Activated CD8-positive, alpha-beta memory T cell treated with anti-CD3 and anti-CD28 coated beads for 36 hours (primary cell): ENCODE data around the gene ZNF26. TPM values are rescaled to one million over a fixed set of nuclear protein-coding genes. Genes with fewer than 3 reads are reported as not detected.
"Not testable (repeated sequence)": the region's sequence is repeated elsewhere in the genome, so short reads cannot be mapped to it uniquely, and the experiment has no call there.

Experiments
- CTCF ChIA-PET: fragments of 350-600 bp; sonication (Branson Sonifier 250); formaldehyde crosslinking; loops from one replicate; lab custom pipeline; 2021; ENCODE audit warnings: antibody characterized with exemption; lab: Charles Lee
- POLR2A ChIA-PET: fragments of 350-600 bp; sonication (Branson Sonifier 250); formaldehyde crosslinking; loops from one replicate; lab custom pipeline; 2021; ENCODE audit warnings: antibody characterized with exemption; lab: Charles Lee
- total RNA-seq, 2 experiments: library from RNA; stranded (reverse); gene quantifications; one replicate each; pipeline ENCODE4 v1.2.3, GENCODE V29; 2021

Gene ZNF26, protein sequence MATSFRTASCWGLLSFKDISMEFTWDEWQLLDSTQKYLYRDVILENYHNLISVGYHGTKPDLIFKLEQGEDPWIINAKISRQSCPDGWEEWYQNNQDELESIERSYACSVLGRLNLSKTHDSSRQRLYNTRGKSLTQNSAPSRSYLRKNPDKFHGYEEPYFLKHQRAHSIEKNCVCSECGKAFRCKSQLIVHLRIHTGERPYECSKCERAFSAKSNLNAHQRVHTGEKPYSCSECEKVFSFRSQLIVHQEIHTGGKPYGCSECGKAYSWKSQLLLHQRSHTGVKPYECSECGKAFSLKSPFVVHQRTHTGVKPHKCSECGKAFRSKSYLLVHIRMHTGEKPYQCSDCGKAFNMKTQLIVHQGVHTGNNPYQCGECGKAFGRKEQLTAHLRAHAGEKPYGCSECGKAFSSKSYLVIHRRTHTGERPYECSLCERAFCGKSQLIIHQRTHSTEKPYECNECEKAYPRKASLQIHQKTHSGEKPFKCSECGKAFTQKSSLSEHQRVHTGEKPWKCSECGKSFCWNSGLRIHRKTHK
- 10 to 100 TPM; 13.0 to 14.2 TPM for total RNA-seq

DNA sequence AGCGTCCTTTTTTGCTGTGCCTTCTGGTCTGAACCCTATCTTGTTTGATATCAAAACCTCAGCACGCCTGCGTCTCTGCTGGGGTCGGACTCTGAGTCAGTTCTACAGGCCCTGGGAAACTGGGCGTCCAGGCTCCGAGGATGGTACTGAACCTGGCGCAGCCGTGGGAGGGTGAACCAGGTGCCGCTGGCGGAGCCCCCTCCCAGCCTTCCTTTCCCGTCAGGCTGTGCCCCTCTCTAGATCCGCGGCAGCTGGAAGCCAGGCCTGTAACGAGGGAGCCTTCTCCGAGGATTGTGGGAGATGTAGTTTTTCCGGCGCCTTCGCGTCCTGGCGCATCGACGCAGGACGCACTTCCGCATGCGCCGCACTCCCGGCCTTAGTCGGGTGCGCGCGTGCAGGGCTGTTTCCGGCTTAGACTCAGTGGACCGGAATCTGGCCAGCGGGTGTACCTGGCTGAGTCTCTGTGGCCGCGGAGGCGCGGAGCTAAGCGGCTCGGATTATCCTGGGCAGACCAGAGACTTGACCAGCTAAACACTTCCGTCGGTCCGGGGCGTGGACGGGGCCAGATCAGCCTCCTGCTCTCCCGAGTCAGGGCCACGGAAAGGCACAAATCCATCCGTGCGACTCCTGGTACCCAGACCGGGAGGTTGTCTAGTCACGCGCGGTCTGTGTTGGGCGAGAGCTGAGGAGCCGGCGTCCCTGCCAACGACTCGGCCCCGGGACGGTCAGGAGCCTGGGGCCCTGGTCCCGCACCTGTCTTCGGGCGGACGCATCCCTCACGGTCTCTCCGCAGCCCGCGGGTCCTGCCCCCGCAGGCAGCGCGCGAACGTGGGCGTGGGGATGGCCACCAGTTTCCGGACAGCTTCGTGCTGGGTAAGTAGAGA, at the start of gene ZNF26:
TSS of gene ZNF26 (plus strand) at position 367 of the 884 bp plus-strand sequence. CDS start at position 841, 474 bp downstream.
- ChIA-PET CTCF (interaction anchor here (2.2 kb wide), 1 partner anchor 195 kb away, joined by 7 read pairs; the partner anchor contains the start of gene ZNF268), POLR2A (interaction anchor here (0.5 to 1.2 kb wide), 5 partner anchors 18 to 95 kb away, joined by 3 to 5 read pairs (median 3); no protein-coding TSS in a partner anchor)

DNA sequence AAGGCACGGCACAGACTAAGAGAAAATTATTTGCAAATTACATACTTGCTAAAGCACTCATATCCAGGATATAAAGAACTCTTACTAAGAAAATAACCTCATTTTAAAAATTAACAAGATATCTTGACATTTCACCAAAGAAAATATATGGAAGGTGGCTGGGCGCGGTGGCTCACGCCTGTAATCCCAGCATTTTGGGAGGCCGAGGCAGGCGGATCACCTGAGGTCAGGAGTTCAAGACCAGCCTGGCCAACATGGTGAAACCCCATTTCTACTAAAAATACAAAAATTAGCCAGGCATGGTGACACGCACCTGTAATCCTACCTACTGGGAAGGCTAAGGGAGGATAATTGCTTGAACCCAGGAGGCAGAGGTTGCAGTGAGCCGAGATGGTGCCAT, 49.2 kb upstream of the ZNF26 start:
- CTCF ChIA-PET = not testable (repeated sequence)

DNA sequence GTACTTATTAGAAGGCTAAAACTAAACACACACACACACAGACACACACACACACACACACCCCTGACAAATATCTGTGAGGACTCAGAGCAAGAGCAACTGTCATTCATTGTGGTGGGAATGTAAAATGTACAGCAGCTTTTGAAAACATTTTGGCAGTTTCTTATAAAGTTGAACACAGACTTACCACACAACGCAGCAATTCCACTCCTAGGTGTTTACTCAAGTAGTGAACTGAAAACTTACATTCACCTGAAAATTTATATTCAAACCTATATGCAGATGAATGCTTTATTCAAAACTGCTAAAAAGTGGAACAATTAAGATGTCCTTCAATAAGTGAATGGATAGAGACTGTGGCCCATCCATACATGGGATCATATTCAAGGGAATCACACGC, 48.7 kb upstream of the ZNF26 start:
- CTCF ChIA-PET = no interaction called here
- POLR2A ChIA-PET = no interaction called here

More for the DNA sequence above, 49.2 kb upstream of the ZNF26 start:
- POLR2A ChIA-PET = not testable (repeated sequence)

DNA sequence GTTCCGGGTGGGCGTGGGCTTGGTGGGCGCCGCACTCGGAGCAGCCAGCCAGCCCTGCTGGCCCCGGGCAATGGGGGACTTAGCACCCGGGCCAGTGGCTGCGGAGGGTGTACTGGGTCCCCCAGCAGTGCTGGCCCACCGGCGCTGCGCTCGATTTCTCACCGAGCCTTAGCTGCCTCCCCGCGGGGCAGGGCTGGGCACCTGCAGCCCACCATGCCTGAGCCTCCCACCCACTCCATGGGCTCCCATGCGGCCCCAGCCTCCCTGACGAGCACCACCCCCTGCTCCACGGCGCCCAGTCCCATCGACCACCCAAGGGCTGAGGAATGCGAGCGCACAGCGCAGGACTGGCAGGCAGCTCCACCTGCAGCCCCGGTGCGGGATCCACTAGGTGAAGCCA, 47.4 kb upstream of the ZNF26 start:
- CTCF ChIA-PET, POLR2A ChIA-PET: not testable (repeated sequence)

DNA sequence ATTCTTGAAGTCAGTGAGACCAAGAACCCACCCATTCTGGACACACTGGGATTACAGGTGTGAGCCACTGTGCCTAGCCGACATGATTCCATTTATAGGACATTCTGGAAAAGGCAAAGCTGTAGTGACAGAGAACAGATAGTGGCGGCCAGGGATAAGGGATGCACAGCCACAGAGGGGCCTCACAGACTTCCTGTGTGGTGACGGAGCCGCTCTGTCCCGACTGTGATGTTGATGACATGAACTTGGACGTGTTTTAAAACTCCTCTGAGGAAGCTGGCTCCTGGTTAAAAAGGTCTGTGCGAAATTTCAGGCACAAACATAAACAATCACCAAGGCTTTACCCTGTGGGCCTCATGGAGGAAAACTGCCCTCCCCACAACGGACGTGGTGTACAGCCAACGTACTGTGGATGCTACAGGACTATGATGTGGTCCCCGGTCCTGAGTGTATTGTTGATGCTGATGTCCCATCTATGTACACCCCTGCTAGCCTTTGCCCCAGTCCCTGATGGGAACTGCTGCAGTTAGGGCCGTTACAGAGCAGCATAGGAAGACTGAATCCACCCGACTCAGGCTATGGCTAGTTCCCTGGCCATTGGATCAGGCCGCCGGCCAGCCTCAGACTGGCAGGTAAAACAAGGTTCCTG, 46.0 kb upstream of the ZNF26 start:
- ChIA-PET POLR2A (no interaction called here), CTCF (no interaction called here)

DNA sequence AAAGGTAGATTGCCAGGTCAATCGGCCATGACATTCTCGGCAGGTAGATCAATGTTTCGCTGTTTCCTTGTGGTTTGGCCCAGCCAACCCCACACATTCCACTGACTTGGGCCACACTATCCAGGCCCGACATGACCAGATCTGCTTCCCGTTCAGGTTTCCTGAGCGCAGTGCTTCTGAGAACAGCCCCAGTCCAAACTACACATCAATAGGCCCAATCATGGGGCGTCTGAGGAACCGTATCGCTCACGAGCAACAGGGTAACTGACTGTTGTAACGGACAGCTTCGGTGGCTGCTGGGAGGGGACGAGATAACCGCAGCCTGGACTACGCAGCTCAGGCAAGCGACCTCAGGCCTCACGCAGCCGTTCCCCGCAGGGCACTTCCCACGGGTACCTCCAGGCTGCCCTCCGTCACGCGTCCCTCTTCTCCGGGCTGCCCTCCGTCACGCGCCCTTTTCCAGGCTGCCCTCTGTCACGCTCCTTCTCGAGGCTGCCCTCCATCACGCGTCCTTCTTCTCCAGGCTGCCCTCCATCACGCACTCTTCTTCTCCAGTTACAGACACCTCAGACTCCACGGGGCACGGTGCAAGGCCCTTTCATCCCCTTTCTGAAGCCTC, 44.7 kb upstream of the ZNF26 start:
- CTCF ChIA-PET = no interaction called here
- POLR2A ChIA-PET = no interaction called here

DNA sequence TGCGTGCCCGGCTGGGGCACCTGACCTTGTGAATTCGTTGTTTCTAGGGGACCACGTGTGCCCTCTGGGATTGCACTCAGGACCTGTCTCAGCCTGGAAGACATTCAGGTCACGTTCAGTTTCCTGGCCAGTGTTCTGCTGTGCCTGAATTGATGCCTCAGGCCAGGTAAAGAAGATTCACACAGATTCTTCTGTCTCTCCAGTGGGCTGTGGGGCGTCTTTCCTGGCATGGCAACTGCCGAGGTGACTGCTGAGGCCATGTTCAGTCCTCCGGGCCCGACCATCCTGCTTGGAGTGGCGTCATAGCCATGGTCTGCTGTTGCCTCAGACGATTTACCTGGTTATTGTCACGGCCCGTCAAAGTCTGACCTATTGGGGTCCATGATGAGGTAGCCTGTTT, 43.6 kb upstream of the ZNF26 start:
- POLR2A ChIA-PET = no interaction called here
- CTCF ChIA-PET = no interaction called here

DNA sequence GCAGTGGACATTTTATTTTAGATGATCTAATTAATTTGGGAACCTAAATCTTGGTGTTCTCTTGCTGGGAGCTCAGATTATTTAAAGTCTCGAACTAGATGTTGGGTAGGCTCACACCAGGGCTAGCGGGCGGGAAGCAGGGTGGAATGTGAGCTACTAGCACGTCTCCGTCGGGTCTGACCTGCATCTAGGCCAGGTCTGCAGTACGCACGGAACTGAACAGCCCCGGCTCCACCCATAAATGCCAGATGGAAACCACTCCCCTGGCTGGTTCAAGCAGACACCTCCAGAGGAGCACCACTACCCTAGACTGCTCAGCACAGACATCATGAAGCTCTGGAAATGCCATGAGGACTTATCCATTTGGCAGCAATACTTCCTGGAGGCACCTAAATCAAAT, 40.4 kb upstream of the ZNF26 start:
- CTCF ChIA-PET = no interaction called here
- POLR2A ChIA-PET = no interaction called here

DNA sequence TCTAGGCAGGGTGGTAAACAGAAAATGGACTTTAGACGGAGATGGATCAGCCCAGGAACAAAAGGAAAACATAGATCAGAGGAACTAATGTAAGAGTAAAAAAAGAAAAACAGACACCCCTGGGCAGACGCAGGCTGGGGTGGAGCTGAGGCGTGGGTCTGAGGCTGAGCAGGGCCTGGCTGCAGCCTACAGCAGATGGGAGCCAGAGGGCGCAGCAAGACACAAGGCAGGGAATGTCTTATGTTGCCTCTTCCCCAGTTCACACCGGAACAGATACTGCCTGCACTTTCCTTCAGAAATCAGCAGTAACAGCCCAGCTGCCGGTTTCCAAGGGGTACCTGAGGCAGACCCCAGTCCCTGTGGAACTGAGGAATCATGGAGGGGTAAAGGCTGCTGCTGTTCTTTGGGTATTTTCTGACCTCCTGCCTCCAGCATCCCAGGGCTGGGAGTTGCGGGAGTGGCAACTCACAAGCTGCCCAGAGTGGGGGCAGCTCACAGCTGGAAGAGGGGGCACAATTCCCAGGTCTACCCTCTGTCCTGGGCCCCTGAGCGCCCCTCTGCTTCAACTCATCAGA, 39.8 kb upstream of the ZNF26 start:
- CTCF ChIA-PET = no interaction called here
- POLR2A ChIA-PET = no interaction called here

DNA sequence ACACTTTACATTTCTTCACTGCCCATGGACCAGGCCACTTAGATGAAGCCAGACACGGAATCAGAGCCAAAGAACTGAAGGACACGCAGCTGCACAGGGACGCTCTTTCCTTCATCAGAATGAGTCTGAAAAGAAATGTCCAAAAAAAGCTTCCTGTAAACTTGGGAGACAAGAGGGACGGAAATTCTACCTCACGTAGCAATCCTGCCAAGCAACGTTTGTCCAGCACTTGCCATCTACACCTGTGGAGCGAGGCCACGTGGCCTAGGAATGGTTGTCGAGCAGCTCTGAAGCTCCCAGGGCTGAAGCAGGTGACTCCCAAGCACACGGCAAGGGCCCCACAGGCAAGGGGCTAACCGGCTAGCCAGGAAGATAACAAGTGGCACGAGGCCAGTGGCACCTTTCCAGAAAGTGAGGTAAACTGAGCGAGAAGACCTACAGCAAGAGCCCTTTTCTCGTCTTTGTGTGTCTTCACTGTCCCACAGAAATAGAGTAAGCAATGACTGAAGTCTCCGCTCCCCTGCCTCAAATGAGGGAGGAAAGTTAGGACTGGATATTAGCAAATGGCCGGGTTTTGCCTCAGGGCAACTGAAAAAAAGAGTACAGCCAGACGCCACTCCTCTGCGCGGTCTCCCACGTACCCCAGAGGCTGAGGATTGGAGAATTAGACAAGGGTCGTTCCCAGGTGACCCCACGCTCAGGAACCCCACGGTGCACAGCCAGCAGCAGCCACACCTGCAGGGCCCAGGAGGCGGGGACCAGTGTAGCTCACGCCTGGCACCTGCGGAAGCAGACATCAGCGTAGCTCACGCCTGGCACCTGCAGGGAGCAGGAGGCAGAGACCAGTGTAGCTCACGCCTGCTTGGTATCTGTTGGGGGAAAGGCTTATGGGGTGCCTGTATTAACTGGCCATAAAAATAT, 37.8 kb upstream of the ZNF26 start:
- ChIA-PET POLR2A (no interaction called here), CTCF (no interaction called here)

DNA sequence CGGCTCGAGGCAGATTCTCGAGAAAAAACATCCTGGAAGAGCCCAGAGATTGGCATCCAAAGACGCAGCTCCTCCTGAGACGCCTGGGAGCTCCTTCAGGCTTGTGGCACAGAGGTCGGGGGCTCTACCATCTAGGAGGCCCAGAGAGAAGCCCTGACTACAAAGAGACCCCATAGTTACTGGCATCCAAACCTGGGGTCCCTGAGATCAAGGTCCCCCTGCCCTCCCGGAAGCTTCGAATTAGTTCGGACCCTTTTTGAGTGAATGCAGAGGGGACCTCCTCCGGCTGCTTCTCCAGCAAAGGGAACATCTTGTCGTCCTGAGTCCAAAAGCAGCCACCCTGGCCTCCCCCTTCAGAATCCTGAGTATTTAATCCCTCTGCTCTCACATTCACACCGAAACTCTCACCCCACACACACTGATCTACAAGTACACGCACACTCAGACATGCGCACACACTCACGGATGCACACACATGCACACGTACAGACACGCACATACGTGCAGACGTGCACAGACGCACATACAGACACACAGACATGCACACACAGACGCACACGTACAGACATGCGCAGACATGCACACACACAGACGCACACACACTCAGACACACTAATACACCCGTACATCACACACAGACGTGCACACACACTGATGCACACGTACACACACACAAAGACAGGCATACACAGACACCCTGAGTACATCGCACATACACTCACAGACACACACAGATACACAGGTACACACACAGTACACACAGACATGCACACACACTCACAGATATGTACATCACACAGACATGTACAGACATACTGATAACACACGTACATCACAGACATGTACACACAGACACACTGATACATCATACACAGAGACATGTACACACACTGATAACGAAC, 36.0 kb upstream of the ZNF26 start:
- POLR2A ChIA-PET = no interaction called here
- CTCF ChIA-PET = no interaction called here

DNA sequence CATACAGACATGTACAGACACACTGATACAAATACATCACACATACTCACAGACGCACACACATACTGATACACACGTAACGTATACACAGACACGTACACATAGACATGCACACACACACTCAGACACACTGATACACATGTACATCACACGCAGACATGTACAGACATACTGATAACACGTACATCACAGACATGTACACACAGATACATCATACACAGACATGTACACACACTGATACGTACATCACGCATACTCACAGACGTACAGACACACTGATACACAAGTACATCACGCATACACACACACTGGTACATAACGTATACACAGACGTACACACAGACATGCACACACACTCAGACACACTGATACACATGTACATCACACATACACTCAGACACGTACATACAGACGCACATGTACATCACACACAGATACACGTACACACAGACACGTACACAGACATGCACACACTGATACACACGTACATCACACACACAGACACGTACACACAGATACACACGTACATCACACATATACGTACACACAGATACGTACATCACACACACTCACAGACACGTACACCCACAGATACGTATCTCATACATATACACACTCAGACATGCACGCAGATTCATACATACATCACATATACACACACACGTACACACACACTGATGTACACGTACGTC, 35.2 kb upstream of the ZNF26 start:
- CTCF ChIA-PET = no interaction called here
- POLR2A ChIA-PET = no interaction called here

DNA sequence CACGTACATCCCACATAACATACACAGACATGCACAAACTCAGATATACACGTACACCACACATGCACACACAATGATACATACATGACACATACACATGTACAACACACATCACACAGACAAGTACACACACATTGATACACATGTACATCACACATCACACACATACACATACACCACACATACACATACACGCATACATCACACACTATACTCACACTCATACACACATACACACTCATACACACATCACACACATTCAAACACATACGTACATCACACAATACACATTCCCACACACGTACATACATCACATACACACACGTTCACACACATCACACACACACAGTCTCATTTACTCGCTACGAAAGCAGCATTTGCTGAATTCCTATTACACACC, 34.5 kb upstream of the ZNF26 start:
- POLR2A ChIA-PET = no interaction called here
- CTCF ChIA-PET = no interaction called here

DNA sequence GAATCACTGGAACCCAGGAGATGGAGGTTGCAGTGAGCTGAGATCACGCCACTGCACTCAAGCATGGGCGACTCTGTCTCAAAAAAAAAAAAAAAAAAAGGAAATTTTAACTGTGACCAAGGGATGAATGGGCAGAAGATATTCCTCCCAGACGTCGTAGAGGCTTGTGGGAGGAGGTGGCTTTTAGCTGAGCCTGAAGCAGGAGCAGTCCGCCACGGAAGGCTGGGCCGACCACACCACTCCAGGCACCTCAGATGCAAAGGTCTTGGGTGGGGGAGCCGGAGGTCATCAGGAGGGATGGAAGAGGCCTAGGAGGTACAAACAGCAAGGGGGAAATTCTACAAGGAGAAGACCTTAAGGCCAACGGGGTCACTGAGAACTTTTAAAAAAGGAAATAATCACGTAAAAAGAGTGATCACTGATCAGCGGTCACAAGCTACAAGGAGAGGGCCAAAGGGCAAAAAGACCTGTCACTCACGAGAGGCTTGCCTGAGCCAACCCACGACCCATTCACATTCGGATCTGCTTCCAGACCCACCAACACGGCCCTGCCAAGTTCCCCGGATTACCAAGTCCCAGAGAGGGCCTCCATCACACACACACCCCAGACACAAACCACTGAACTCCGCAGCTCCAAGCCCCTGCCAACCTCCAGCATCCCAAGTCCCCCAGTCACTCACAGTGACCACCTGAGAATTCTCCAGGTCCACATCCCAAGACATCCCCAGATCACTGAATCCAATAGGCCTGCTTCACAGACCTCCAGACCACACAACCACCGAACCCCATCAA, 33.6 kb upstream of the ZNF26 start:
- CTCF ChIA-PET = no interaction called here
- POLR2A ChIA-PET = no interaction called here

DNA sequence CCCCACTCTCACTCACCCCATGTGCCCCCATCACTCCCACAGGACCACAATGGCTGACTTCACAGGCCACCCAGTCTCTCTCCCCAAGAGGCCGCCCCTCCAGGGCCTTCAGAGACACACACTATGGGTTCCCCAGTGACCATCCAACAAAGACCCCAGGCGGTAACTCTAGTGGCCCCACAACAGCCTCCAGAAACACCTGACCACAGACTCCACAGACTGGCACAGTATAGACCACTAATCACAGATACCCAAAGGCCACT, 33.1 kb upstream of the ZNF26 start:
- ChIA-PET CTCF (no interaction called here), POLR2A (no interaction called here)

DNA sequence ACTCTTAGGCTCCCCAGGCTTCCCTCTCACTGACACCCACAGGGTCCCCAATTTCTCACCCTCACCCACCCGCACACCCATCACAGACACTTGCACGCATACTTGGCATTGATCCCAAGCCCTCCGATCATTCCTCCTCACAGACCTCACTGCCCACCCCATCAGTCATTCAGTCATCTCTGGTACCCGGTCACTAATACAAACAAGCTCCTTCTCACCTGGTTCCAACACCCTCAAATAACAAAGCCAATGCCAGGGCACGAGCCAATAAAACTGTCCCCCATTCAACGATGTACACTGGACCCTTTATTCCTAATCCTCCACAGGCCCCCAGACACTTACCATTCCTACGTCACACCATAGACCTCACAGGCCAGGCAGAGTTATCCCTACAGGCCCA, 32.4 kb upstream of the ZNF26 start:
- ChIA-PET POLR2A (no interaction called here), CTCF (no interaction called here)
